HEK293T (cell line): ENCODE measurements around the gene CD247.

ENCODE experiments used
- CTCF ChIA-PET: fragments of 350-600 bp; formaldehyde crosslinking; extraction: SDS; loops from one replicate; lab custom pipeline; 2021; ENCODE audit warnings: antibody characterized with exemption, inconsistent platforms; lab: Yijun Ruan, JAX
- POLR2A ChIA-PET: fragments of 350-600 bp; formaldehyde crosslinking; extraction: SDS; loops from one replicate; lab custom pipeline; 2020; ENCODE audit warnings: antibody characterized with exemption, inconsistent platforms; lab: Yijun Ruan, JAX
- DNase-seq: peaks from one replicate; pipeline ENCODE4 v3.0.0; 2012; ENCODE audit warnings: mixed read lengths; ENCODE audit errors: extremely low spot score
- ARNT ChIP-seq: fragments of 450-650 bp; IDR thresholded peaks from 2 replicates; pipeline ENCODE4 v1.6.1; 2017; ENCODE audit warnings: mild to moderate bottlenecking
- BHLHE40 ChIP-seq: fragments of 450-650 bp; IDR thresholded peaks from 2 replicates; pipeline ENCODE4 v1.6.1; 2016; ENCODE audit warnings: mild to moderate bottlenecking, moderate library complexity, borderline replicate concordance
- CTBP1 ChIP-seq: fragments of 450-650 bp; IDR thresholded peaks from 2 replicates; pipeline ENCODE4 v1.6.1; 2016; ENCODE audit warnings: borderline replicate concordance
- ELF4 ChIP-seq: fragments of 450-650 bp; IDR thresholded peaks from 2 replicates; pipeline ENCODE4 v1.6.1; 2017; ENCODE audit warnings: antibody characterized with exemption
- FOXA1 ChIP-seq: fragments of 450-650 bp; IDR thresholded peaks from 2 replicates; pipeline ENCODE4 v1.6.1; 2016; ENCODE audit warnings: mild to moderate bottlenecking
- FOXK2 ChIP-seq: fragments of 450-650 bp; IDR thresholded peaks from 2 replicates; pipeline ENCODE4 v1.6.1; 2016; ENCODE audit warnings: mild to moderate bottlenecking
- FOXM1 ChIP-seq: fragments of 450-650 bp; IDR thresholded peaks from 2 replicates; pipeline ENCODE4 v1.6.1; 2017; ENCODE audit warnings: mild to moderate bottlenecking, borderline replicate concordance
- HDGF ChIP-seq: fragments of 450-650 bp; IDR thresholded peaks from 2 replicates; pipeline ENCODE4 v1.6.1; 2017; ENCODE audit warnings: antibody characterized with exemption, borderline replicate concordance
- L3MBTL2 ChIP-seq: fragments of 450-650 bp; conservative IDR thresholded peaks from 2 replicates; pipeline ENCODE4 v1.6.1; 2016; ENCODE audit warnings: mild to moderate bottlenecking
- LEF1 ChIP-seq: fragments of 450-650 bp; IDR thresholded peaks from 2 replicates; pipeline ENCODE4 v1.6.1; 2017; ENCODE audit warnings: mild to moderate bottlenecking, borderline replicate concordance
- NFRKB ChIP-seq: fragments of 450-650 bp; IDR thresholded peaks from 2 replicates; pipeline ENCODE4 v1.6.1; 2016; ENCODE audit warnings: mild to moderate bottlenecking, moderate library complexity
- SP1 ChIP-seq: fragments of 450-650 bp; IDR thresholded peaks from 2 replicates; pipeline ENCODE4 v1.6.1; 2017
- SUZ12 ChIP-seq: fragments of 450-650 bp; IDR thresholded peaks from 2 replicates; pipeline ENCODE4 v1.6.1; 2016; ENCODE audit warnings: mild to moderate bottlenecking
- TARDBP ChIP-seq: fragments of 450-650 bp; IDR thresholded peaks from 2 replicates; pipeline ENCODE4 v1.6.1; 2016
- ZNF384 ChIP-seq: fragments of 450-650 bp; IDR thresholded peaks from 2 replicates; pipeline ENCODE4 v1.6.1; 2016
- TF ChIP-seq, protein P1 (sequence below): fragments of 450-650 bp; IDR thresholded peaks from 2 replicates; pipeline ENCODE4 v1.6.1; 2016

Gene CD247

GRCh38 chr1:167440776-167441175, 77.6 kb downstream of the CD247 start:
- ChIA-PET POLR2A (interaction anchor here (1.4 to 1.7 kb wide), 2 partner anchors 14 to 221 kb away, joined by 4 to 7 read pairs; partner anchors contain the start of gene POU2F1), CTCF (interaction anchor here (0.5 to 2.4 kb wide), 2 partner anchors 30 to 173 kb away, joined by 3 to 11 read pairs; no protein-coding TSS in a partner anchor)
- no peak for DNase-seq
- TF ChIP-seq ELF4, result no peak

DNA sequence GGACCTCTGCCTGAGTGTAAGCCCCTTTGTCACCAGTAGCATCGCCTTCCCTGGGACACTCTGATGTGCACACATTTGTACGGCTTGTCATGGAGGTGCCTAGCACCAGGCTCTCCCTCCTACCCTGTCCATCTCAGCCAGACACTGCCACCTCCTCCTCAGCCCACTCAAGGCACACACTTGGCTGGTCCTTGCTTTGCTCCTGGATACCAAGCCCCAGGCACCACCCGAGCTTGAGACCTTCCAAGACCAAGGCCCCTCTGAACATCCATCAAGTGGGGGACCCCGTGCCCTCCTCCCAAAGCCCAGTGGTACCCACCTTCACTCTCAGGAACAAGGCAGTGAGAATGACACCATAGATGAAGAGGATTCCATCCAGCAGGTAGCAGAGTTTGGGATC, 78.0 kb downstream of the CD247 start:
- POLR2A ChIA-PET, result interaction anchor here (1.4 to 1.7 kb wide), 2 partner anchors 14 to 220 kb away, joined by 4 to 7 read pairs; partner anchors contain the start of gene POU2F1
- TF ChIP-seq CTBP1 (no peak), BHLHE40 (no peak), TARDBP (no peak), LEF1 (no peak), ELF4 (no peak), ARNT (no peak), SP1 (no peak), FOXM1 (no peak), L3MBTL2 (no peak)
- TF ChIP-seq, protein P1, sequence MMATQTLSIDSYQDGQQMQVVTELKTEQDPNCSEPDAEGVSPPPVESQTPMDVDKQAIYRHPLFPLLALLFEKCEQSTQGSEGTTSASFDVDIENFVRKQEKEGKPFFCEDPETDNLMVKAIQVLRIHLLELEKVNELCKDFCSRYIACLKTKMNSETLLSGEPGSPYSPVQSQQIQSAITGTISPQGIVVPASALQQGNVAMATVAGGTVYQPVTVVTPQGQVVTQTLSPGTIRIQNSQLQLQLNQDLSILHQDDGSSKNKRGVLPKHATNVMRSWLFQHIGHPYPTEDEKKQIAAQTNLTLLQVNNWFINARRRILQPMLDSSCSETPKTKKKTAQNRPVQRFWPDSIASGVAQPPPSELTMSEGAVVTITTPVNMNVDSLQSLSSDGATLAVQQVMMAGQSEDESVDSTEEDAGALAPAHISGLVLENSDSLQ, result no peak
- DNase-seq, result no peak
- CTCF ChIA-PET, result interaction anchor here (2.4 kb wide), 1 partner anchor 173 kb away, joined by 11 read pairs; no protein-coding TSS in a partner anchor

DNA sequence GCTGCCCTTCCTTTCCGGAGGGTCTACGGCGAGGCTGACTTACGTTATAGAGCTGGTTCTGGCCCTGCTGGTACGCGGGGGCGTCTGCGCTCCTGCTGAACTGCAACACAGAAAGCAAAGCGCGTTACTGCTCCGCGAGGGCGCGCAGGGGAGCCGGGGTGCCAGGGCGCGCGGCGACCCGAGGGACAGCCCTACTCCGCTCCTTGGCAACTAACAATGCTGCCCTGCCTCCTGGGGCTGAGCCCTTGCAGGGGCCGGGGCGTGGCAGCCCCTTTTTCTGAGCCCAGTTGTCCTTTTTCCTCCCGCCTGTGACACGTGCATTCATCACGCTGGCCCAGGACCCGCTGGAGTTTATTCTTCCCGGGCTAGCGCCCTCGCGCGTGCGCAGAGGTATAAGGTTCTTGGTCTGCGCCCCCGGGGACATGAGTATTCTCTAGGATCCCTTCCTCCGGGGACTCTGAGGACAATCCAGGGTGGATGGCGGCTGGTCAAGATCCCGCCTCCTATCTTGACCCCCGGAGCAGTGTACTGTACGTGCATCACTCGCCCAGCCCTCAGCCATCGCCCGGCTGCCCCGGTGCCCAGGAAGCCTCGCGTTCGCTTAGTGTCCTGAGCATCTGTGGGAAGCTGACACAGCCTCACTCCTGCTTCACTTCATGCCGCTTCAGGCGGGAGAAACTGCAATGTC, 78.9 kb downstream of the CD247 start:
- no peak for DNase-seq
- TF ChIP-seq SUZ12 (no peak), LEF1 (no peak), NFRKB (no peak), ELF4 (no peak), L3MBTL2 (no peak), SP1 (no peak), ZNF384 (no peak)
- ChIA-PET POLR2A (interaction anchor here (1.4 to 1.7 kb wide), 2 partner anchors 15 to 219 kb away, joined by 4 to 7 read pairs; partner anchors contain the start of gene POU2F1), CTCF (interaction anchor here (2.4 kb wide), 1 partner anchor 172 kb away, joined by 11 read pairs; no protein-coding TSS in a partner anchor)

DNA sequence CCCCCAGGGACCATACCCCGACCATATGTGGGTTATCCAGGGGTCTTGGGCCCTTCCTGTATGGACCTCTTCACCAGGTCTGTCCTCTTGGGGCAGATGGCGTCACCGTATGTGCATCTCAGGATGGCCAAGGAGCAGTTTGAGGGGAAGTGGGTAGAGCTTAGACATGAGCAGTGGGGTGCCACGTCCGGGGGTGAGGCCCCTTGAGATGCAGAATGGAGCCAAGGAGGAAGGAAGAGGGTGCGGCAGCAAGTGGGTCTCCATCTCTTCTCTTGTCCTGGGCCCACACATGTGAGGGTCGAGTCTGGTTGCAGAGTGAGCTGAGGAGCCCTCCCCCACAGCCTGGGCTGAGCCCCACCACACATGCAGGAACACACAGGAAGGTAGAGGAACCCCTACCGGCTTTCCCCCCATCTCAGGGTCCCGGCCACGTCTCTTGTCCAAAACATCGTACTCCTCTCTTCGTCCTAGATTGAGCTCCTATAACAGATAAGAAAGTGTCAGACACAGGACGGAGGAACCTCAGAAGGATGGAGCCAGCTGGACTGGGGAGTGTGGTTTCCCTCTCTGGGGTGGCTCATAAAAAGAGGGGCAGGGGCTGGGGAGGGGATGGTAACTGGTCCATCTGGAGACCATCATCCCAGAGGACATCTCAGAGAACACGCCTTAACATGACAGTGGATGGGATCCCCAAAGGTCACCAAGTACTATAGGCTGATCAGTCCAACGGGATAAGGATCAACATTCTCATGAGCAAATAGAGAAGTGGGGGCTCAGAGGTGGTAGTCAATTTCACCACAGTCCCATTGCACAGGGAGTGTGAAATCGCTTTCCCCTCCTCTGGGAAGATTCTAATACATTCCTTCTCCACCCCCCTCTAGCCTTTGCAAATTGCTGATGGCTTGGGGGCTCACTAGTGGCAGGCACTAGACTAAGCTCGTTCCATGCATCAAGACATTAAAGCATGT, 79.9 kb downstream of the CD247 start:
- ChIA-PET POLR2A (no interaction called here), CTCF (no interaction called here)
- no peak for DNase-seq
- TF ChIP-seq LEF1, result no peak
- no peak for TF ChIP-seq FOXK2
- TF ChIP-seq NFRKB, result no peak
- no peak for TF ChIP-seq HDGF
- no peak for TF ChIP-seq L3MBTL2
- no peak for TF ChIP-seq TARDBP
- no peak for TF ChIP-seq CTBP1
- no peak for TF ChIP-seq BHLHE40
- no peak for TF ChIP-seq ELF4
- TF ChIP-seq ARNT, result no peak
- no peak for TF ChIP-seq ZNF384
- no peak for TF ChIP-seq SP1
- TF ChIP-seq FOXA1, result no peak
- TF ChIP-seq FOXM1, result no peak
- TF ChIP-seq, protein P1, result no peak
- TF ChIP-seq SUZ12, result no peak

GRCh38 chr1:167435484-167435883, 82.8 kb downstream of the CD247 start:
- DNase-seq, result no peak
- ChIA-PET POLR2A (no interaction called here), CTCF (no interaction called here)
- TF ChIP-seq FOXM1, result no peak
- no peak for TF ChIP-seq CTBP1
- TF ChIP-seq LEF1, result no peak
- no peak for TF ChIP-seq HDGF
- no peak for TF ChIP-seq ARNT
- TF ChIP-seq L3MBTL2, result no peak
- no peak for TF ChIP-seq SP1
- no peak for TF ChIP-seq NFRKB

DNA sequence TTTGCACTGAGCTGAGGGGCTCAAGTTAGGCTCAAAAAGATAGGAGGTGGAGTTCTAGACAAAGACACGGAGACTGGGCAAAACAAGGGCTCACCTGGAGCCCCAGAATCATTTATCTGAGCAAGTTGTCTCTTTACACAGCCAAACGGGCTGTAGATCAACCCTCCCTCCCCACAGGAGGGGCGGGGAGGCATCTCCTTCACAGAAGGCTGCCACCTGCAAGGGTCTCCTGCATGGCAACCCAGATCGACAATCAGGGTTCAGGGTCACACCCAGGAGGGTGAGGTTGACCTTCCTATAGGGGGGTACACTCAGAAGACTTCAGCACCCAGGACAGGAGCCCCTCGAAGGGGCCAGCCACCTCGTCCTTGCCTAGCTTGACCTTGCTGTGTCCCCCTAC, 84.0 kb downstream of the CD247 start:
- TF ChIP-seq FOXK2 (no peak), CTBP1 (no peak), TARDBP (no peak)
- ChIA-PET POLR2A (no interaction called here), CTCF (no interaction called here)
- DNase-seq, result no peak

DNA sequence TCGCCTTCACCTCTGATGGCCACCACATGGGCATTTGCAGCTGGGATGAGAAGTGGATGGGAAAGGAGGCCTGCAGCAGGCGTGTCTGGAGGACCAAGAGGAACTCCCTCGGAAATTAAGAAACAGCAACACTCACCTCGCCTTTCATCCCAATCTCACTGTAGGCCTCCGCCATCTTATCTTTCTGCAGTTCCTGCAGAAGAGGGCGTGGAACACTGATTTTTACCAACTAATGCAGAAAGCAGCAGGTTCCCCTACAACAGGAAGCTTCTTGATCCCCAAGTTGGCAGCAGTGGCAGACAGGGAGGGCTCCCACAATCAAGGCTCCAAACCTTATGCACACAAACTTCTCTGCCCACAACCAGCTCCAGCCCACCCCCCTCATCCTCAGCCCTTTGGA, 84.4 kb downstream of the CD247 start:
- CTCF ChIA-PET, result no interaction called here
- POLR2A ChIA-PET, result no interaction called here
- DNase-seq, result no peak
- no peak for TF ChIP-seq HDGF
- no peak for TF ChIP-seq TARDBP
